Stimulated activated CD4-positive, alpha-beta T cell treated with anti-CD3 and anti-CD28 coated beads, Interleukin-4, amount 100 ng/mL, for 4 hours (primary cell): ENCODE results near the gene FAM72B.
"Not testable (repeated sequence)": the region's sequence is repeated elsewhere in the genome, so short reads cannot be mapped to it uniquely, and the experiment has no call there.

Experiments
- DNase-seq, 2 experiments: peaks; one replicate each; pipeline ENCODE4 v3.0.0-alpha.2; 2020

The FAM72B gene

GRCh38 chr1:121199763-121200162 is 15.6 kb upstream of the FAM72B start:
- not testable (repeated sequence) for DNase-seq

GRCh38 chr1:121197095-121197882 is 13.1 kb upstream of the FAM72B start:
- not testable (repeated sequence) for DNase-seq

- DNase-seq: not testable (repeated sequence)
Measured at GRCh38 chr1:121192512-121192911, 8.4 kb upstream of the FAM72B start.

- DNase-seq: not testable (repeated sequence)
Measured at GRCh38 chr1:121187914-121188313, 3.8 kb upstream of the FAM72B start.

GRCh38 chr1:121186191-121186590 is 2.1 kb upstream of the FAM72B start:
- DNase-seq: not testable (repeated sequence)

- not testable (repeated sequence) for DNase-seq
Measured at GRCh38 chr1:121185140-121185708, 1.1 kb upstream of the FAM72B start.

GRCh38 chr1:121183867-121184266 is 273 bp downstream of the FAM72B start:
- not testable (repeated sequence) for DNase-seq

GRCh38 chr1:121178197-121178596 is 5.9 kb downstream of the FAM72B start:
- not testable (repeated sequence) for DNase-seq

GRCh38 chr1:121176649-121177048 is 7.5 kb downstream of the FAM72B start:
- not testable (repeated sequence) for DNase-seq

GRCh38 chr1:121168152-121168668 is 15.9 kb downstream of the FAM72B start:
- not testable (repeated sequence) for DNase-seq

GRCh38 chr1:121167225-121167738 is 16.9 kb downstream of the FAM72B start:
- not testable (repeated sequence) for DNase-seq

- DNase-seq: not testable (repeated sequence)
Measured at GRCh38 chr1:121165296-121165695, 18.8 kb downstream of the FAM72B start.

- DNase-seq: not testable (repeated sequence)
Measured at GRCh38 chr1:121163850-121164757, 20.0 kb downstream of the FAM72B start.

GRCh38 chr1:121161199-121161901 is 22.8 kb downstream of the FAM72B start:
- not testable (repeated sequence) for DNase-seq

- not testable (repeated sequence) for DNase-seq
Measured at GRCh38 chr1:121160118-121160517, 24.0 kb downstream of the FAM72B start.

GRCh38 chr1:121157609-121158008 is 26.5 kb downstream of the FAM72B start:
- not testable (repeated sequence) for DNase-seq

- DNase-seq: not testable (repeated sequence)
Measured at GRCh38 chr1:121156958-121157603, 27.1 kb downstream of the FAM72B start.

- not testable (repeated sequence) for DNase-seq
Measured at GRCh38 chr1:121155671-121156358, 28.3 kb downstream of the FAM72B start.

- not testable (repeated sequence) for DNase-seq
Measured at GRCh38 chr1:121154811-121155210, 29.3 kb downstream of the FAM72B start.

GRCh38 chr1:121152788-121153187 is 31.4 kb downstream of the FAM72B start:
- DNase-seq: not testable (repeated sequence)

- not testable (repeated sequence) for DNase-seq
Measured at GRCh38 chr1:121151294-121151693, 32.8 kb downstream of the FAM72B start.
